Endothelial cell (in vitro differentiated cells): ENCODE data around the gene DTYMK. TPM values are rescaled to one million over a fixed set of nuclear protein-coding genes. Genes with fewer than 3 reads are reported as not detected.

ENCODE experiments used
- DNase-seq: peaks from one replicate; pipeline ENCODE4 v3.0.0; 2021; ENCODE audit warnings: low spot score
- H3K27ac Mint-ChIP-seq: one replicate; pipeline ENCODE4 v1.8.0; 2021; ENCODE audit warnings: mixed read lengths, inconsistent platforms; ENCODE audit not compliant: unreplicated experiment
- H3K27me3 Mint-ChIP-seq: one replicate; pipeline ENCODE4 v1.8.0; 2021; ENCODE audit warnings: mild to moderate bottlenecking, moderate library complexity, mixed read lengths, inconsistent platforms; ENCODE audit not compliant: unreplicated experiment
- H3K36me3 Mint-ChIP-seq: one replicate; pipeline ENCODE4 v1.8.0; 2021; ENCODE audit warnings: mild to moderate bottlenecking, low read depth, mixed read lengths, inconsistent platforms; ENCODE audit not compliant: unreplicated experiment
- H3K4me1 Mint-ChIP-seq: one replicate; pipeline ENCODE4 v1.8.0; 2021; ENCODE audit warnings: mild to moderate bottlenecking, mixed read lengths, inconsistent platforms; ENCODE audit not compliant: unreplicated experiment
- H3K4me3 Mint-ChIP-seq: one replicate; pipeline ENCODE4 v1.8.0; 2021; ENCODE audit warnings: mild to moderate bottlenecking, mixed read lengths, inconsistent platforms; ENCODE audit not compliant: unreplicated experiment
- H3K9me3 Mint-ChIP-seq: one replicate; pipeline ENCODE4 v1.8.0; 2021; ENCODE audit warnings: mixed read lengths, inconsistent platforms; ENCODE audit not compliant: unreplicated experiment
- total RNA-seq: library from RNA; stranded (reverse); fragmentation: NEBNext Ultra II Directional; extraction: Animal tissue kit (Norgen Biotek cat#: 25700); gene quantifications from one replicate; pipeline ENCODE4 v1.2.1, GENCODE V29; 2021; ENCODE audit not compliant: unreplicated experiment
- TF ChIP-seq, protein P1 (sequence below): fragments of 200-600 bp; sonication (generic); IDR thresholded peaks from one replicate; pipeline ENCODE4 v1.5.0; 2021; ENCODE audit warnings: antibody characterized with exemption; ENCODE audit not compliant: unreplicated experiment

DTYMK gene
- total RNA-seq, 1 donor from 2014 or later, result 42.3 TPM

DNA sequence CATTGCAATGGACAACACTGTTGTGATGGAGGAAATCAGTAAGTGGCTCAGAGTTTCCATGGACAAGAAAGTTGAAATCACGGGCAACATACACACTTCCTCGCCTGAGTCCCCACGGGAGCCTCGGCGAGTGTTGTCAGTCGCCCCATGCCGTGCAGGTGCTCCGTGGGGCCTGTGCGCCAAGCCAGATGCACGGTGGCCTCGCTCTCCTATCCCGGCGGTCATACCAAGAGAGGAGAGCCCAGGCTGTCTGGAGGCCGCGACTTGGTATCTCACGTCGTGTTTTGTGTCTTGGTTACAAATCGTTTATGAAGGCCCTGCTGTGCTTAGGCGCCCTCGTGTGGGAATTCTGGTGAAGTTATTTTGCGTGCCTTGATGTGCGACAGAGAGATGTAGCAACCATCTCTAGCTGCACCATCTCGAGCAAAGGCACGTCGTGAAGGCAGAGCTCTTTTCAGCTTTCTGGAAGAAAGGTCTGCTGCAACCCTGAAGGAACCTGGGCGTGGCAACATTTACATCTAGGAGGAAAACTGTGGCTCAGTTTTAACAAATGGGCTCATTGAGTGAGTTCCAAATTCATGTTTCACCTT, 27.4 kb downstream of the DTYMK start:
- Mint-ChIP-seq H3K4me1 (no peaks in the 10 kb centered on the region), H3K9me3 (no peaks in the 10 kb centered on the region), H3K27ac (peak overlapping the region; percentile 37), H3K4me3 (peak overlapping the region; percentile 33), H3K36me3 (peaks cover 39% of the 10 kb centered on the region), H3K27me3 (peaks cover 4% of the 10 kb centered on the region)
- TF ChIP-seq, protein P1, sequence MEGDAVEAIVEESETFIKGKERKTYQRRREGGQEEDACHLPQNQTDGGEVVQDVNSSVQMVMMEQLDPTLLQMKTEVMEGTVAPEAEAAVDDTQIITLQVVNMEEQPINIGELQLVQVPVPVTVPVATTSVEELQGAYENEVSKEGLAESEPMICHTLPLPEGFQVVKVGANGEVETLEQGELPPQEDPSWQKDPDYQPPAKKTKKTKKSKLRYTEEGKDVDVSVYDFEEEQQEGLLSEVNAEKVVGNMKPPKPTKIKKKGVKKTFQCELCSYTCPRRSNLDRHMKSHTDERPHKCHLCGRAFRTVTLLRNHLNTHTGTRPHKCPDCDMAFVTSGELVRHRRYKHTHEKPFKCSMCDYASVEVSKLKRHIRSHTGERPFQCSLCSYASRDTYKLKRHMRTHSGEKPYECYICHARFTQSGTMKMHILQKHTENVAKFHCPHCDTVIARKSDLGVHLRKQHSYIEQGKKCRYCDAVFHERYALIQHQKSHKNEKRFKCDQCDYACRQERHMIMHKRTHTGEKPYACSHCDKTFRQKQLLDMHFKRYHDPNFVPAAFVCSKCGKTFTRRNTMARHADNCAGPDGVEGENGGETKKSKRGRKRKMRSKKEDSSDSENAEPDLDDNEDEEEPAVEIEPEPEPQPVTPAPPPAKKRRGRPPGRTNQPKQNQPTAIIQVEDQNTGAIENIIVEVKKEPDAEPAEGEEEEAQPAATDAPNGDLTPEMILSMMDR, result peak; percentile 21
- peak; percentile 56 for DNase-seq

- Mint-ChIP-seq H3K4me1 (no peaks in the 10 kb centered on the region), H3K36me3 (peaks cover 44% of the 10 kb centered on the region)
- DNase-seq, result no peak
These were observed 28.3 kb downstream of the DTYMK start for GRCh38 chr2:241658296-241658695.

GRCh38 chr2:241657786-241658254, 28.8 kb downstream of the DTYMK start:
- H3K27ac Mint-ChIP-seq, result peak overlapping the region; percentile 32
- no peaks in the 10 kb centered on the region for H3K4me1 Mint-ChIP-seq
- DNase-seq, result no peak
- H3K9me3 Mint-ChIP-seq, result no peaks in the 10 kb centered on the region
- TF ChIP-seq, protein P1, result no peak
- H3K36me3 Mint-ChIP-seq, result peaks cover 44% of the 10 kb centered on the region
- H3K27me3 Mint-ChIP-seq, result peaks cover 4% of the 10 kb centered on the region
- no peak overlapping the region for H3K4me3 Mint-ChIP-seq

More at GRCh38 chr2:241658296-241658695, 28.3 kb downstream of the DTYMK start:
- H3K27ac Mint-ChIP-seq, result no peak overlapping the region
- no peaks in the 10 kb centered on the region for H3K9me3 Mint-ChIP-seq
- peaks cover 4% of the 10 kb centered on the region for H3K27me3 Mint-ChIP-seq
- H3K4me3 Mint-ChIP-seq, result no peak overlapping the region
- TF ChIP-seq, protein P1, result no peak

GRCh38 chr2:241656190-241656741, 30.3 kb downstream of the DTYMK start:
- Mint-ChIP-seq H3K36me3 (peaks cover 46% of the 10 kb centered on the region), H3K27ac (no peak overlapping the region), H3K4me1 (no peaks in the 10 kb centered on the region), H3K9me3 (no peaks in the 10 kb centered on the region), H3K27me3 (peaks cover 4% of the 10 kb centered on the region), H3K4me3 (no peak overlapping the region)
- DNase-seq, result no peak
- TF ChIP-seq, protein P1, result no peak

- H3K27me3 Mint-ChIP-seq, result peaks cover 2% of the 10 kb centered on the region
- peaks cover 50% of the 10 kb centered on the region for H3K36me3 Mint-ChIP-seq
These were observed 31.0 kb downstream of the DTYMK start for GRCh38 chr2:241655516-241656189.

More at GRCh38 chr2:241655516-241656189, 31.0 kb downstream of the DTYMK start:
- H3K4me3 Mint-ChIP-seq, result peak overlapping the region; percentile 71
- H3K9me3 Mint-ChIP-seq, result no peaks in the 10 kb centered on the region
- no peaks in the 10 kb centered on the region for H3K4me1 Mint-ChIP-seq
- DNase-seq, result no peak
- TF ChIP-seq, protein P1, result no peak
- no peak overlapping the region for H3K27ac Mint-ChIP-seq
